ENCODE measurements around the gene TMEM190. TPM values are rescaled to one million over a fixed set of nuclear protein-coding genes. Genes with fewer than 3 reads are reported as not detected.

Gene TMEM190
- total RNA-seq, 4 donors from 2014 or later: not detected

DNA sequence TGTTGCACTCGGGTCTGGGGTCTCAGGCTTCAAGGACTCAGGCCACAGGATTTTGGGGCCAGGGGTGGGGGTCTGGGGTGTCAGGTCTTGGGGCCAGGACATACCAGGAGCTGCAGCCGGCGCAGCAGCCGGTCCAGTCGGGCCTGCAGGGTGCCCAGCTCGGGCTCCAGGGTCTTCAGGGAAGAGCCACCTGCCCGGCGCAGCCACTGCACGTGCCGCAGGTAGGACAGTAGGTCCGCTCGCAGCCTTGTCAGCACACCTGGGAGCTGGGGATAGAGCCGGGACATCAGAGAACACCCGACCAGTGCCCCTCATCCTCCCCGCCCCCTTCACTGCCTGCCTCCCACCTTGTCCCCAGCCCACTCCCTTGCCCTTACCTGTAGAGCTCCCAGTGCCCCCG lies 8.5 kb upstream of the TMEM190 start:
- no CpG with 5 or more reads among the region's 16 CpGs for WGBS, 2 donors (ENCODE audit: low coverage in 1 of 2)
- Histone ChIP-seq H3K4me3 (no peak overlapping the region), H3K27ac (no peak overlapping the region), H3K9me3 (no peaks in the 10 kb centered on the region), H3K27me3 (peaks cover 85% of the 10 kb centered on the region), H3K36me3 (no peaks in the 10 kb centered on the region), H3K4me1 (peaks cover 0 to 21% (median 10%) of the 10 kb centered on the region in 3 donors)
- no peak for ATAC-seq
- TF ChIP-seq POLR2A (IDR thresholded peaks at IDR 0.05): no peak
- TF ChIP-seq, protein P1, sequence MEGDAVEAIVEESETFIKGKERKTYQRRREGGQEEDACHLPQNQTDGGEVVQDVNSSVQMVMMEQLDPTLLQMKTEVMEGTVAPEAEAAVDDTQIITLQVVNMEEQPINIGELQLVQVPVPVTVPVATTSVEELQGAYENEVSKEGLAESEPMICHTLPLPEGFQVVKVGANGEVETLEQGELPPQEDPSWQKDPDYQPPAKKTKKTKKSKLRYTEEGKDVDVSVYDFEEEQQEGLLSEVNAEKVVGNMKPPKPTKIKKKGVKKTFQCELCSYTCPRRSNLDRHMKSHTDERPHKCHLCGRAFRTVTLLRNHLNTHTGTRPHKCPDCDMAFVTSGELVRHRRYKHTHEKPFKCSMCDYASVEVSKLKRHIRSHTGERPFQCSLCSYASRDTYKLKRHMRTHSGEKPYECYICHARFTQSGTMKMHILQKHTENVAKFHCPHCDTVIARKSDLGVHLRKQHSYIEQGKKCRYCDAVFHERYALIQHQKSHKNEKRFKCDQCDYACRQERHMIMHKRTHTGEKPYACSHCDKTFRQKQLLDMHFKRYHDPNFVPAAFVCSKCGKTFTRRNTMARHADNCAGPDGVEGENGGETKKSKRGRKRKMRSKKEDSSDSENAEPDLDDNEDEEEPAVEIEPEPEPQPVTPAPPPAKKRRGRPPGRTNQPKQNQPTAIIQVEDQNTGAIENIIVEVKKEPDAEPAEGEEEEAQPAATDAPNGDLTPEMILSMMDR (IDR thresholded peaks at IDR 0.05): no peak
- TF ChIP-seq POLR2AphosphoS5 (IDR thresholded peaks at IDR 0.05): no peak
- no peak for TF ChIP-seq EP300 (IDR thresholded peaks at IDR 0.05)

DNA sequence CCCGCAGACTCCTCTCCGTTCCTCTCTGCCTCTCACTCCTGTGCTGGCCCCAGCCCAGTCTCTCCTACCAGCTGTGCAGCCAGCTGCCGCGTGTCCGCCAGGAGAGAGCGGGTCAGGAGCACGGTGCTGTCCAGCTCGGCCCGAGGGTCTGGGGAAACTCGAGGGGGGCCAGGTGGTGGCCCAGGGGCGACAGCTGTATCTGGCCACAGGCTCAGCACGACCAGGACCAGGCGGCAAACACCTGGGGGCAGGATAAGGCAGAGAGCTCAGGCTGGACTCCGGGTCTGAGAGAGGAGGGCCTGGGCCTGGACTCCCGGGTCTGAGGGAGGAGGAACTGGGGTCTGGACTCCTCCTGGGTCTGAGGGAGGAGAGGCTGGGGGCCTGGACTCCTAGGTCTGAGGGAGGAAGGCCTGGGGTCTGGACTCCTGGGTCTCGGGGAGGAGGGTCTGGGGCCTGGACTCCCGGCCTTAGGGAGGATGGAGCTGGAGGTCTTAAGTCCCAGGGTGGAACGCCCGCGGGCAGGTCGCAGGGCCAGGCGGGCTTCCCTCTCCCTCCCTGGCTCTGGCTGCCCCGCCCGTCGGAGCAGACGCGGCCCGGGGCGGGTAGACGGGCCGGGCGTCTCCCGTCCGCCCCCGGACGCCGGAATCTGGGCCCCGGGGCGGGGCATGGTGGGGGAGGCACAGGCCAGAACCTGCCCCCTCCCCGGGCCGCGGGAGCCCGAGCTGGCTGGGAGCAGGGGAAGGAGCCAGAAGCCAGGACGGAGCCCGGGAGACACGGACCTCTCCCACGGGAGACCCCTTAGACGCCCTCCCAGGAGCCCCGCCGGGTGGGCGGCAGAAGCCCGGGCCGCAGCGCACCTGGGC lies 7.7 kb upstream of the TMEM190 start:
- no peaks in the 10 kb centered on the region for H3K9me3 ChIP-seq
- H3K27ac ChIP-seq: no peak overlapping the region
- ATAC-seq: peak; percentile 29

DNA sequence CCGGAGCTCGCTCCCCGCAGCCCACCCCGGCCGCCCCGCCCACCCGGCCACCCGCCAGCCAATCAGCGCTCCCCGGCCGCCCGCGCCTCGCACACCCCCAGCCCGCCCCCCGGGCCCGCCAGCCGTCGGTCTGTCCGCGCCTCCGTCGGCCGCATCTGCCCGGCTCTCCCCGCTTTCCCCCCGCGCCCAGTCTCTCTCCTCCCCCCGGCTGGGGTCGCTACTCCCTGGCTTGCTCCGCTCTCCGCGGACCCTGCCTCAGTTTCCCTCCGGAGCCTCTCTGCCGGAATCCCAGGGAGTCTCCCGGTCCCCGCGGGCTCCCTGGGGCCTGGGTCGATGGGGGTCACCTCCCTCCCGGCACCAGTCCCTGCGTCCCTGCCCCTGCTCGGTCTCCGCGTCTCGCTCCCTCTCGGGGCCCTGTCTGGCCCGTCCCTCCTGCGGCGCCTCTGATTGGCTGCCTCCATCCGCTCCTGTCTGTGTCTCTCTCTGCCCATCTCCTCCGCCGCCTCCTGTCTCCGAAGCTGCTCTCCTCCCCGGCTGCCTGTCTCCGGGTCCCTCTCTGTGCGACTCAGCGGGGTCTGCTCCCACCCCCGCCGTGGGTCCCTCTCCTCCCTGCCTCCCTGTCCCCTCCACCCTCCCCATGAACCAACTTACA lies 6.8 kb upstream of the TMEM190 start:
- peak overlapping the region in 1 of 2 donors; percentile 38 for H3K4me3 ChIP-seq
- TF ChIP-seq POLR2A (IDR thresholded peaks at IDR 0.05): no peak
- TF ChIP-seq EP300 (IDR thresholded peaks at IDR 0.05): no peak
- TF ChIP-seq, protein P1 (IDR thresholded peaks at IDR 0.05): no peak
- no peak for TF ChIP-seq POLR2AphosphoS5 (IDR thresholded peaks at IDR 0.05)
- ATAC-seq: peak; percentile 52
- no peak overlapping the region for H3K27ac ChIP-seq
- 0% methylated on average over 6 to 8 of the region's 59 CpGs for WGBS, 2 donors (ENCODE audit: low coverage in 1 of 2)
- H3K4me1 ChIP-seq: peaks cover 0 to 30% (median 13%) of the 10 kb centered on the region in 3 donors
- no peaks in the 10 kb centered on the region for H3K36me3 ChIP-seq
- H3K27me3 ChIP-seq: peaks cover 98% of the 10 kb centered on the region
- no peaks in the 10 kb centered on the region for H3K9me3 ChIP-seq

More for the DNA sequence above, 7.7 kb upstream of the TMEM190 start:
- WGBS, 2 donors (ENCODE audit: low coverage in 1 of 2): 0% methylated on average over 1 of the region's 54 CpGs; no CpG with 5 or more reads in 1 of the 2 donors
- TF ChIP-seq EP300 (IDR thresholded peaks at IDR 0.05): no peak
- TF ChIP-seq, protein P1 (IDR thresholded peaks at IDR 0.05): no peak
- no peak for TF ChIP-seq POLR2AphosphoS5 (IDR thresholded peaks at IDR 0.05)
- TF ChIP-seq POLR2A (IDR thresholded peaks at IDR 0.05): no peak
- Histone ChIP-seq H3K27me3 (peaks cover 94% of the 10 kb centered on the region), H3K4me3 (peak overlapping the region in 1 of 2 donors; percentile 38), H3K36me3 (no peaks in the 10 kb centered on the region), H3K4me1 (peaks cover 0 to 24% (median 10%) of the 10 kb centered on the region in 3 donors)

DNA sequence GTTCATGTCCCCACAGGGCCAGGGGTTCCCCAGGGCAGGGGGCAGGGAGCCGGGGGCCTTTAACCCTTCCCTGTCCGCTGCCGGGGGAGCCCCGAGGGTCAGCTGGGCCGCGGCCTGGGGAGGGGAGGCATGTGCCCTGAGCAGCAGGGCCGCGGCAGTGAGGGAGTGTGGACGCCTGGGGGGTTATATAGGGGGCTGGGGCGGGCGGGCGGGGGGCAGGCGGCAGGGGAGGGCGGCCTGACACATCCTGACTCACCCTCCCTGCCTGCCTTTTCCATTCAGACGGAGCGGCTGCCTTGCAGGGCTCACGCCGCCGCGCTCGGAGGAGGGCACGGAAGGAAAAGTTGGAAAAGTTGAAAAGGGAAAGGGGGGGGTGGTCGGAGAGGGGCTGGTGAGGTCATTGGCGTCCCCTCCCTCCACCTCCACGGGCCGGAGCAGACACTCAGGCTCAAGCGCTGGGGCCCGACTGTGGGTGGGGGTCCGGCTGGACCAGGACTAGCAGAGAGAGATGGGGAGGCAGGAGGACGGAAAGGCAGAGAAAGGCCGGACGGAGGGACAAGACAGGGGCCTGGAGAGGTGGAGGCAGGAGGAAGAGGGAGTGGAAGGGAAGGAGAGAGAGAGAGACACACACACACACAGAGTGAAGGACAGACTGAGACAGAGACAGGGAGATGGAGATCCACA lies 6.2 kb upstream of the TMEM190 start, which contains the start of gene IL11:
Gene IL11, minus strand, starts transcription at position 159 of the 684 bp plus-strand sequence. Its CDS starts 153 bp downstream, at position 6.
- H3K36me3 ChIP-seq: no peaks in the 10 kb centered on the region
- WGBS, 2 donors (ENCODE audit: low coverage in 1 of 2): 6% methylated on average over 12 of the region's 32 CpGs; no CpG with 5 or more reads in 1 of the 2 donors
- TF ChIP-seq EP300 (IDR thresholded peaks at IDR 0.05) (no peak), POLR2A (IDR thresholded peaks at IDR 0.05) (no peak), POLR2AphosphoS5 (IDR thresholded peaks at IDR 0.05) (no peak)
- TF ChIP-seq, protein P1 (IDR thresholded peaks at IDR 0.05): no peak
- H3K9me3 ChIP-seq: no peaks in the 10 kb centered on the region
- ATAC-seq: no peak
- H3K27ac ChIP-seq: no peak within 1 kb of the TSS
- H3K27me3 ChIP-seq: peaks cover 98% of the 10 kb centered on the region
- peaks cover 0 to 30% (median 13%) of the 10 kb centered on the region in 3 donors for H3K4me1 ChIP-seq
- peak within 1 kb of the TSS in 1 of 2 donors; percentile 38 for H3K4me3 ChIP-seq

All from gastroesophageal sphincter (tissue), 4 donors.